GM18951 (cell line): ENCODE results near the gene TMEM266.

ENCODE experiments used
- POLR2A ChIP-seq: IDR thresholded peaks from 4 replicates; pipeline ENCODE4 v1.6.1; 2011; ENCODE audit warnings: mild to moderate bottlenecking; ENCODE audit not compliant: insufficient read length, insufficient read depth; ENCODE audit errors: extremely low read depth
- in situ Hi-C: fragments of 300-500 bp; cut with MboI; formaldehyde crosslinking; loops from one replicate; pipeline ENCODE4 v1.12.0; 2022; ENCODE audit warnings: low sequenced_read_pairs, mixed read lengths, inconsistent platforms; ENCODE audit not compliant: unreplicated experiment

The TMEM266 gene

DNA sequence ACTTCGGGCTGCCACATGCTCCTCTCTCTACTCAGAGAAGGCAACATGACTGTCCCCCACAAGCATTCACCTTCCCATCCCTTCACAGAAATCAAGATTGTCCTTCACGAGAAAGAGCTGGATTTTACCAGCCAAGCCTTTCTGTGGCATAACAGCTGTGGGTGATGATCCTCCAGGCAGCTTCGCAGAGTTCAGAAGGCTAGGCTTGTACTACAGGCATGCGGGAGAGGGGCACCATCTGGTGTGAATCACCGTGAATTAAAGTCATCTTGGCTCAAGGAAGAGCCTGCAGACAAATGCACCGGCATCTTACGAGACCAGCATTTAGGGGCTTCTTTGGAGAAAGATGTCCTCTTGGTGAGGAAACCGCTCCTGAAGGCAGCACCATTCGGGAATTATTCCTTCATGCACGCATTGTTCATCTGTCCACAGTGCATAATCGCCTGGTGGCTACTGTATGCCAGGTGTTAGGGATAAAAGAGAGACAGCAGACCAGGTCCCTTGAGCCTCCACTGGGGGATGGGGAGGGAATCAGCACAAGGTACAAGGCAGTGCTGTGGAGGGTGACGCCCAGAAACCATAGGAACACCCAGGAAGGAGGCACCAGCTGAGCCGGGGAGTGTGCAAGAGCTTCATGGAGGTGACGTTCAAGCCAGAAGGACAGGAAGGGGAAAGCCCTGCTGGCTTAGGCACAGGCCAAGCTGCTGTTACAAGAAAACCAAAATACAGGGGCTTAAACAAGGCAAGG, 108.6 kb downstream of the TMEM266 start:
- in situ Hi-C loops, result no loop called here
- TF ChIP-seq POLR2A, result no peak

DNA sequence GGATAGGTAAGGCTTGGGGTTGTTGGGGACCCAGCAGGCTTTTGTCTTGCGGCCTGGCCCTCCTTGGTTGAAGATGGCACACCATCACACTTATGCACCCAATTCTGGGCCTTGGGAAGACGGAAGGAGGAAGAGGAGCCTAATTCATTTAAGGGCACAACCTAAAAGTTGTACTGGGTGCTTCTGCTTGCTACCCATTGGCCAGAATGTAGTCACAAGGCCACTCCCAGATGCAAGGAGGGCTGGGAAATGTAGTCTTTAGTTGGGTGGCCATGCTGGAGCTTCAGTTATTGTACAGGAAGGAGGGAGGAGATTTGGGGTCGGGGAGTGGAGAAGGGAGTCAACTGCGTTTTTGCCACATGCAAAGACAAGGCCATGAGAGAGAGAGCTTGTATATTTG, 109.2 kb downstream of the TMEM266 start:
- TF ChIP-seq POLR2A, result no peak
- in situ Hi-C loops, result no loop called here

- TF ChIP-seq POLR2A, result no peak
- in situ Hi-C loops, result no loop called here
Measured at GRCh38 chr15:76169911-76170800, 110.4 kb downstream of the TMEM266 start.

- TF ChIP-seq POLR2A, result no peak
- in situ Hi-C loops, result no loop called here
Measured at GRCh38 chr15:76172782-76173181, 113.0 kb downstream of the TMEM266 start.

- in situ Hi-C loops, result no loop called here
- no peak for TF ChIP-seq POLR2A
Measured at GRCh38 chr15:76173317-76173834, 113.6 kb downstream of the TMEM266 start.

DNA sequence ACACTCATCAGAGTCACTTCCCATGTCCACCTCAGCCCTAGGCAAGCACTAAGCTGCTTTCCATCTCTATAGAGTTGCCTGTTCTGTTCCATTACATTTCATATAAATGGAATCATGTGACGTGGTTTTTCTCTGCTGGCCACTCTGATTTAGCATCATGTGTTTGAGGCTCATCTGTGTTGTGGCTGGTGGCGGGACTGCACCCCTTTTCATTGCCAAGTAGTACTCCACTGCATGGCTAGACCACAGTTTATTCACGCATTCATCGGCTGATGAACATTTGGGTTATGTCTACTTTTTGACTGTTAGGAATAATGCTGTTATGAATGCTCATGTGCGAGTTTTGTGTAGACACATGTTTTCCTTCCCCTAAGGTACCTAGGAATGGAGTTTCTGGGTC, 114.9 kb downstream of the TMEM266 start:
- in situ Hi-C loops, result loop anchor here (25.0 kb wide), 1 partner anchor 688 kb away; no protein-coding TSS in a partner anchor
- TF ChIP-seq POLR2A, result no peak

DNA sequence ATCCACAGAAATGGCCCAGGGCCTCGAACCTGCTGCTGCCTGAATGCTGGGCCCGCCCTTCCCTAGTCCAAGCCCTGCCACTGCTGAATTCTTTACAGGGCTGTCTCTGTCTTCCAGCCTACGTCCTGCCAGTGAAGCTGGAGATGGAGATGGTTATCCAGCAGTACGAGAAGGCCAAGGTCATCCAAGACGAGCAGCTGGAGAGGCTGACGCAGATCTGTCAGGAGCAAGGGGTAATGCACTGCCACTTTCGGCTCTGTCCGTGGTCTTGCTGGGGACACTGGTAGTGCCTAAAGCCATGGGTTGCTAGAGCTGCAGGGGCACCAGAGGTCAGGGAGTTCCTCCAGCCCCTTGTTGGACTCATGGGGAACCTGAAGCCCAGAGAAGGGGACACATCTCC, 115.7 kb downstream of the TMEM266 start:
- in situ Hi-C loops, result loop anchor here (25.0 kb wide), 1 partner anchor 687 kb away; no protein-coding TSS in a partner anchor
- TF ChIP-seq POLR2A, result no peak

- no peak for TF ChIP-seq POLR2A
- in situ Hi-C loops, result loop anchor here (25.0 kb wide), 1 partner anchor 686 kb away; no protein-coding TSS in a partner anchor
Measured at GRCh38 chr15:76176059-76176458, 116.3 kb downstream of the TMEM266 start.

DNA sequence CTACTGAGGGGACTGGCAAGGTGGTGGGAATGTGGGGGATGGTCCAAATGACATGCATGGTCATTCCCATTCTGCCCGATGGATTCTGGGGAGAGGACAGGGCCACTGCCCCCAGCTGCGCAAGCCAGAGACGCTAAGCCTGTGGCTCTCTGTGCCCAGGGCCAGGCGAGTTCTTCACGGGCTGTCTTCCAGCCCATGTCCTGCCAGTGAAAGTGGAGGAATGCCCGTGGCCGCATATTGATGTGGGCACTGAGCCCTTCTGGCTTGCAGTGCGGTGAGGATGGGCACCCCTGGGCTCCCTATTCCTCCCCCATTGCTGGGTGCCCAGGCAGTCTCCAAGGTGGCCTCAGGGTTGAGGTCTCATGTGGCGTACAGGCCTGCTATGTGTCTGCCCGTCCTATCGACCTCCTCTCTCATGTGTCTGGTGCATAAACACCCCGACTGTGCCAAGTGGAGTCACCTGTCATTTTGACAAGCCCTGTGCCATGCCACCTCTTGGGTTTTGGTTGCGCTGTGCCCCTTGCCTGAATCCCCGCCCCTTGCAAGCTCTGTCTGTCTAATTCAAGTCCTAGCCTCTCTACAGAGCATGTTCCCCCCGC, 116.8 kb downstream of the TMEM266 start:
- in situ Hi-C loops, result loop anchor here (25.0 kb wide), 1 partner anchor 686 kb away; no protein-coding TSS in a partner anchor
- TF ChIP-seq POLR2A, result no peak

GRCh38 chr15:76177491-76178040, 117.8 kb downstream of the TMEM266 start:
- in situ Hi-C loops, result loop anchor here (25.0 kb wide), 1 partner anchor 685 kb away; no protein-coding TSS in a partner anchor
- TF ChIP-seq POLR2A, result no peak

- in situ Hi-C loops, result loop anchor here (25.0 kb wide), 1 partner anchor 684 kb away; no protein-coding TSS in a partner anchor
Measured at GRCh38 chr15:76178296-76179000, 118.7 kb downstream of the TMEM266 start.

GRCh38 chr15:76179023-76179422, 119.2 kb downstream of the TMEM266 start:
- no peak for TF ChIP-seq POLR2A
- in situ Hi-C loops, result loop anchor here (25.0 kb wide), 1 partner anchor 683 kb away; no protein-coding TSS in a partner anchor

More at GRCh38 chr15:76178296-76179000, 118.7 kb downstream of the TMEM266 start:
- no peak for TF ChIP-seq POLR2A
